IMR-90 (cell line): Measurements from ENCODE around the gene ADH5. TPM values are rescaled to one million over a fixed set of nuclear protein-coding genes. Genes with fewer than 3 reads are reported as not detected.

Experiments used
- ATAC-seq: fragments of 200-7000 bp; cut with Tn5 transposase; 2 replicates; pipeline ENCODE4 v1.9.1; 2020; ENCODE audit warnings: low read depth, mild to moderate bottlenecking, moderate library complexity
- BruUV-seq: library from RNA; stranded (reverse); fragments of 400-500 nt; replicated peaks from 2 replicates; lab custom pipeline; 2021; lab: Mats Ljungman, UMichigan
- CTCF ChIA-PET: fragments of 300-600 bp; formaldehyde crosslinking; extraction: SDS; loops from one replicate; lab custom pipeline; 2021; ENCODE audit warnings: antibody characterized with exemption; lab: Yijun Ruan, JAX
- POLR2A ChIA-PET: fragments of 300-600 bp; sonication (Branson Sonifier 250); formaldehyde crosslinking; loops from one replicate; lab custom pipeline; 2022; ENCODE audit warnings: antibody characterized with exemption; ENCODE audit not compliant: unreplicated experiment; lab: Charles Lee
- DNase-seq: peaks from one replicate; pipeline ENCODE4 v3.0.0; 2013
- H2AFZ ChIP-seq: replicated peaks from 2 replicates; pipeline ENCODE3; 2013; ENCODE audit warnings: low read length, mild to moderate bottlenecking; ENCODE audit not compliant: poor library complexity
- H2AK5ac ChIP-seq: 2 replicates; pipeline ENCODE4 v1.6.1; 2013; ENCODE audit warnings: low read depth, low read length, inconsistent platforms
- H2AK9ac ChIP-seq: replicated peaks from 2 replicates; pipeline ENCODE3; 2013; ENCODE audit warnings: mild to moderate bottlenecking, low read depth, low read length, moderate library complexity; ENCODE audit not compliant: poor library complexity
- H2BK120ac ChIP-seq: 2 replicates; pipeline ENCODE4 v1.6.1; 2013; ENCODE audit warnings: low read depth, low read length, inconsistent platforms
- H2BK15ac ChIP-seq: 3 replicates; pipeline ENCODE4 v1.6.1; 2013; ENCODE audit warnings: low read depth, low read length, inconsistent platforms
- H2BK20ac ChIP-seq: 2 replicates; pipeline ENCODE4 v1.6.1; 2013; ENCODE audit warnings: low read depth, mild to moderate bottlenecking, inconsistent platforms, low read length, moderate library complexity
- H2BK5ac ChIP-seq: 2 replicates; pipeline ENCODE4 v1.6.1; 2013; ENCODE audit warnings: mild to moderate bottlenecking, low read depth, low read length, inconsistent platforms; ENCODE audit not compliant: poor library complexity, severe bottlenecking
- H3K14ac ChIP-seq: replicated peaks from 2 replicates; pipeline ENCODE4 v1.6.1; 2013; ENCODE audit warnings: low read depth, low read length, inconsistent platforms
- H3K18ac ChIP-seq: 2 replicates; pipeline ENCODE4 v1.6.1; 2013; ENCODE audit warnings: low read depth, low read length, control low read depth
- H3K23ac ChIP-seq: 2 replicates; pipeline ENCODE4 v1.6.1; 2013; ENCODE audit warnings: low read depth, low read length, inconsistent platforms
- H3K27ac ChIP-seq: 2 replicates; pipeline ENCODE4 v1.5.1; 2013; ENCODE audit warnings: mild to moderate bottlenecking, control low read depth, low read length; ENCODE audit not compliant: insufficient read depth
- H3K27me3 ChIP-seq: 2 replicates; pipeline ENCODE4 v1.6.1; 2013; ENCODE audit warnings: low read length; ENCODE audit not compliant: control insufficient read depth, insufficient read depth
- H3K36me3 ChIP-seq: 2 replicates; pipeline ENCODE4 v1.6.1; 2013; ENCODE audit warnings: low read length, mixed read lengths; ENCODE audit not compliant: control insufficient read depth, insufficient read depth
- H3K4ac ChIP-seq: 2 replicates; pipeline ENCODE4 v1.6.1; 2013; ENCODE audit warnings: low read depth, low read length, inconsistent platforms
- H3K4me1 ChIP-seq: 2 replicates; pipeline ENCODE4 v1.6.1; 2013; ENCODE audit warnings: low read length, mixed read lengths; ENCODE audit not compliant: control insufficient read depth, insufficient read depth
- H3K4me2 ChIP-seq: 2 replicates; pipeline ENCODE4 v1.6.1; 2013; ENCODE audit warnings: low read depth, mild to moderate bottlenecking, control low read depth, low read length, moderate library complexity
- H3K4me3 ChIP-seq: 2 replicates; pipeline ENCODE4 v1.5.1; 2013; ENCODE audit warnings: low read depth, mild to moderate bottlenecking, control low read depth, low read length, moderate library complexity; ENCODE audit not compliant: insufficient read depth
- H3K56ac ChIP-seq: 2 replicates; pipeline ENCODE4 v1.6.1; 2013; ENCODE audit warnings: low read length, inconsistent platforms; ENCODE audit not compliant: insufficient read depth; ENCODE audit errors: extremely low read depth
- H3K79me1 ChIP-seq, 2 experiments: 2 replicates each; pipeline ENCODE4 v1.6.1; 2013; ENCODE audit warnings: low read length in 2 of 2, inconsistent platforms in 1 of 2, low read depth in 1 of 2
- H3K9ac ChIP-seq: 2 replicates; pipeline ENCODE4 v1.6.1; 2013; ENCODE audit warnings: low read depth, low read length, control low read depth
- H3K9me1 ChIP-seq: 2 replicates; pipeline ENCODE4 v1.6.1; 2013; ENCODE audit warnings: low read length, inconsistent platforms; ENCODE audit not compliant: insufficient read depth
- H3K9me3 ChIP-seq: 2 replicates; pipeline ENCODE4 v1.6.1; 2013; ENCODE audit warnings: low read length; ENCODE audit not compliant: control insufficient read depth, insufficient read depth
- H4K20me1 ChIP-seq: 2 replicates; pipeline ENCODE4 v1.6.1; 2013; ENCODE audit warnings: low read length, inconsistent platforms; ENCODE audit not compliant: insufficient read depth
- H4K5ac ChIP-seq: 2 replicates; pipeline ENCODE4 v1.6.1; 2013; ENCODE audit warnings: mild to moderate bottlenecking, low read depth, low read length, control low read depth
- H4K8ac ChIP-seq, 2 experiments: 2 replicates each; pipeline ENCODE4 v1.6.1; 2013; ENCODE audit warnings: low read depth in 2 of 2, low read length in 2 of 2, control low read depth in 1 of 2, inconsistent platforms in 1 of 2
- H4K91ac ChIP-seq: 2 replicates; pipeline ENCODE4 v1.6.1; 2013; ENCODE audit warnings: low read depth, low read length, inconsistent platforms; ENCODE audit not compliant: insufficient read depth
- BHLHE40 ChIP-seq: fragments of 150-350 bp; IDR thresholded peaks from 2 replicates; pipeline ENCODE4 v1.6.1; 2016; ENCODE audit warnings: mild to moderate bottlenecking, low read depth, low read length
- CEBPB ChIP-seq: IDR thresholded peaks from 2 replicates; pipeline ENCODE4 v1.6.1; 2012; ENCODE audit warnings: low read depth, low read length, improper control_type of control experiment
- CHD1 ChIP-seq: IDR thresholded peaks from 2 replicates; pipeline ENCODE4 v1.6.1; 2012; ENCODE audit warnings: low read depth, low read length, improper control_type of control experiment
- CTCF ChIP-seq: conservative IDR thresholded peaks from 2 replicates; pipeline ENCODE4 v1.5.1; 2012; ENCODE audit warnings: mild to moderate bottlenecking, low read depth, low read length, improper control_type of control experiment
- ELK1 ChIP-seq: fragments of 150-350 bp; IDR thresholded peaks from 2 replicates; pipeline ENCODE4 v1.6.1; 2016; ENCODE audit warnings: low read depth, mild to moderate bottlenecking, low read length, moderate library complexity, borderline replicate concordance
- MAFK ChIP-seq: IDR thresholded peaks from 2 replicates; pipeline ENCODE4 v1.6.1; 2012; ENCODE audit warnings: low read depth, low read length, improper control_type of control experiment
- NFE2L2 ChIP-seq: fragments of 150-350 bp; IDR thresholded peaks from 2 replicates; pipeline ENCODE4 v1.6.1; 2016; ENCODE audit warnings: low read depth, mild to moderate bottlenecking, low read length
- POLR2A ChIP-seq: IDR thresholded peaks from 2 replicates; pipeline ENCODE4 v1.6.1; 2012; ENCODE audit warnings: mild to moderate bottlenecking, low read depth, low read length
- RAD21 ChIP-seq: IDR thresholded peaks from 2 replicates; pipeline ENCODE4 v1.6.1; 2012; ENCODE audit warnings: low read length, improper control_type of control experiment
- RCOR1 ChIP-seq: IDR thresholded peaks from 2 replicates; pipeline ENCODE4 v1.6.1; 2012; ENCODE audit warnings: mild to moderate bottlenecking, low read length, improper control_type of control experiment; ENCODE audit not compliant: insufficient replicate concordance
- RFX5 ChIP-seq: IDR thresholded peaks from 2 replicates; pipeline ENCODE4 v1.8.0; 2012; ENCODE audit warnings: low read depth, mild to moderate bottlenecking, low read length, moderate library complexity
- SMC3 ChIP-seq: fragments of 150-350 bp; IDR thresholded peaks from 2 replicates; pipeline ENCODE4 v1.6.1; 2016; ENCODE audit warnings: low read depth, mild to moderate bottlenecking, antibody characterized with exemption, low read length, moderate library complexity
- WGBS, 2 experiments: methylation state at CpG; one replicate each; pipeline versions ENCODE4 v1.1.5 to v1.1.7; 2013; ENCODE audit warnings: missing lambda C conversion rate in 2 of 2; ENCODE audit not compliant: insufficient read length in 1 of 2; ENCODE audit errors: extremely low coverage in 2 of 2; 5-methylcytosine and 5-hydroxymethylcytosine counted together
- dilution Hi-C: fragments of 300-500 bp; cut with HindIII; formaldehyde crosslinking; loops from one replicate; pipeline ENCODE4 v1.14.3; 2018; ENCODE audit warnings: low sequenced_read_pairs; ENCODE audit not compliant: unreplicated experiment
- in situ Hi-C: fragments of 300-500 bp; cut with MboI; formaldehyde crosslinking; loops from 3 replicates; pipeline ENCODE4 v1.14.3; 2019; ENCODE audit warnings: low sequenced_read_pairs, inconsistent platforms, mixed read lengths
- intact Hi-C: fragments of 100-400 bp; cut with micrococcal nuclease; formaldehyde crosslinking; loops from 2 replicates; pipeline ENCODE4 v1.10.0; 2022
- polyA plus RNA-seq, 3 experiments: library from polyadenylated mRNA; depleted of rRNA; stranded (reverse); fragments of >200 nt; gene quantifications; 2 replicates each; pipeline ENCODE4 v1.2.3, GENCODE V29; 2012; ENCODE audit warnings: low replicate concordance in 1 of 3
- total RNA-seq: library from RNA; depleted of rRNA; stranded (reverse); fragments of >200 nt; gene quantifications from 2 replicates; pipeline ENCODE4 v1.2.3, GENCODE V29; 2012
- TF ChIP-seq, protein P1 (sequence below): fragments of 150-350 bp; IDR thresholded peaks from 2 replicates; pipeline ENCODE4 v1.6.1; 2017; ENCODE audit warnings: mild to moderate bottlenecking, antibody characterized with exemption, low read length, low read depth

ADH5 gene
- total and polyA plus RNA-seq, 2 of the 4 experiments (the other 2 are of a cell fraction) = 140 to 178 TPM

DNA sequence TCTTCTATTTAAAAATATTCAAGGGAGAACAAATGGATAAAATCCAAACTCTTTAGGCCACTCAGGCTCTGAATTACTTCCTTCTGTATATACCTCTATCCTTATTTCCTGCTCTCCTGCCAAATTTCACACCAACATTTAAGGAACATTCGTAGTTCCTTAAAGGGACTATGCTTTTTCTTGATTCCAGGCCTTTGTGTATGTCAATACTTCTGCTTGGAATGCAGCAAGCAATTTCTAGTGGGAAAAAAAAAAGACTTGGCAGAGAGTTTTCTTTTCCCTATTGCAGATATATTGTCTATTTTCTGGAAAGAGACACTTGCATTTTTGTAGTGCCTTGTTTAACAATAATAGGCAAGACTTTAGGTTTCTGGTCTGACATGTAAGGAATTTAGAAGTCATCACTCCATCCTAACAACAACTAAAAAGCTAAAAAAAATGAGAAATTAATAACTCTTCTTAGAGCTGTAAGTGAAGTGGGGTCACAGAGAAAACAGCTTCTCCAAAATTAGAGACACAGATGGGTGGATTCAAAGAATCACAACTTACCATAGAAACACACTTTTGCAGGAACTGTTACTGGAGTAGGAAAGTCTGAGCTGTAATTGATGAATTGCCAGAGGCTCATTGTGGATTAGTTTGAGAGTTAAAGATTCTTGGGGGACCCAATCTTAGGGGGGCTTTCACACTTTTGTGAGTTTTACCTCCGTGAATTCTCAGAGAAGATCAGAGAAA, 2.1 kb upstream of the ADH5 start:
- peaks cover 2% of the 10 kb centered on the region; the same call in 1 of the 2 replicates for H3K4me1 ChIP-seq
- H3K9me1 ChIP-seq = no peaks in the 10 kb centered on the region
- peak overlapping the region; percentile 12; the same call in 1 of the 2 replicates for H3K4me3 ChIP-seq
- peak overlapping the region; percentile 29; the same call in 1 of the 2 replicates for H3K23ac ChIP-seq
- H4K91ac ChIP-seq = no peak overlapping the region
- no peak overlapping the region; a peak in 1 of 4 replicates for H4K8ac ChIP-seq
- peak overlapping the region; percentile 87 for H2BK5ac ChIP-seq
- H2AK9ac ChIP-seq = no peak overlapping the region
- peaks cover under 1% of the 10 kb centered on the region; the same call in 1 of the 2 replicates for H4K20me1 ChIP-seq
- intact Hi-C loops (no loop called here), dilution Hi-C loops (no loop called here), in situ Hi-C loops (no loop called here)
- peaks cover under 1% of the 10 kb centered on the region; the same call in 1 of the 2 replicates for H3K36me3 ChIP-seq
- no peak overlapping the region; the same call in 1 of the 2 replicates for H3K56ac ChIP-seq
- DNase-seq (peak; percentile 18), ATAC-seq (no peak)
- peak overlapping the region; percentile 60 for H4K5ac ChIP-seq
- H3K4ac ChIP-seq = peak overlapping the region; percentile 15; the same call in 1 of the 2 replicates
- peaks cover 13 to 17% of the 10 kb centered on the region in 2 experiments for H3K79me1 ChIP-seq
- no peak overlapping the region for H2BK15ac ChIP-seq
- no peaks in the 10 kb centered on the region for H3K27me3 ChIP-seq
- POLR2A ChIA-PET = no interaction called here
- H3K9ac ChIP-seq = peak overlapping the region; percentile 55
- no peak overlapping the region; the same call in 1 of the 2 replicates for H3K14ac ChIP-seq
- peak overlapping the region; percentile 62; the same call in 1 of the 2 replicates for H3K27ac ChIP-seq
- no TSS peak for BruUV-seq
- H3K9me3 ChIP-seq = no peaks in the 10 kb centered on the region
- H3K4me2 ChIP-seq = peak overlapping the region; percentile 94
- H2BK20ac ChIP-seq = no peak overlapping the region
- peak overlapping the region; percentile 70 for H3K18ac ChIP-seq
- TF ChIP-seq POLR2A (no peak), ELK1 (no peak), CHD1 (no peak), BHLHE40 (no peak), RFX5 (no peak), MAFK (no peak), CEBPB (no peak), CTCF (no peak), RAD21 (no peak), RCOR1 (no peak), SMC3 (no peak), NFE2L2 (no peak)
- TF ChIP-seq, protein P1, sequence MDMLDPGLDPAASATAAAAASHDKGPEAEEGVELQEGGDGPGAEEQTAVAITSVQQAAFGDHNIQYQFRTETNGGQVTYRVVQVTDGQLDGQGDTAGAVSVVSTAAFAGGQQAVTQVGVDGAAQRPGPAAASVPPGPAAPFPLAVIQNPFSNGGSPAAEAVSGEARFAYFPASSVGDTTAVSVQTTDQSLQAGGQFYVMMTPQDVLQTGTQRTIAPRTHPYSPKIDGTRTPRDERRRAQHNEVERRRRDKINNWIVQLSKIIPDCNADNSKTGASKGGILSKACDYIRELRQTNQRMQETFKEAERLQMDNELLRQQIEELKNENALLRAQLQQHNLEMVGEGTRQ = no peak
- H2AFZ ChIP-seq = no peak overlapping the region
- WGBS, 2 experiments = no CpG with 5 or more reads among the region's 2 CpGs
- H2BK120ac ChIP-seq = no peak overlapping the region
- CTCF ChIA-PET = interaction anchor here (0.7 to 0.8 kb wide), 2 partner anchors 315 to 821 kb away, joined by 3 to 5 read pairs; no protein-coding TSS in a partner anchor
- H2AK5ac ChIP-seq = no peak overlapping the region
